NCI-H2196 treated with DMSO at 0.1 percent for 48 hours (cell line): ENCODE measurements around the gene CPLANE2.
"Not testable (repeated sequence)": the region's sequence is repeated elsewhere in the genome, so short reads cannot be mapped to it uniquely, and the experiment has no call there.

Experiments
- DNase-seq: peaks from one replicate; lab custom pipeline; 2025; ENCODE audit not compliant: unreplicated experiment; lab: John Stamatoyannopoulos, UW

CPLANE2 gene

GRCh38 chr1:16231331-16232315 is 5.4 kb downstream of the CPLANE2 start:
- DNase-seq, result no peak

- DNase-seq, result no peak
Measured at GRCh38 chr1:16230744-16231143, 6.2 kb downstream of the CPLANE2 start.

- no peak for DNase-seq
Measured at GRCh38 chr1:16229976-16230740, 6.8 kb downstream of the CPLANE2 start.

- DNase-seq, result peak; percentile 14
Measured at GRCh38 chr1:16226490-16227179, 10.3 kb downstream of the CPLANE2 start.

DNA sequence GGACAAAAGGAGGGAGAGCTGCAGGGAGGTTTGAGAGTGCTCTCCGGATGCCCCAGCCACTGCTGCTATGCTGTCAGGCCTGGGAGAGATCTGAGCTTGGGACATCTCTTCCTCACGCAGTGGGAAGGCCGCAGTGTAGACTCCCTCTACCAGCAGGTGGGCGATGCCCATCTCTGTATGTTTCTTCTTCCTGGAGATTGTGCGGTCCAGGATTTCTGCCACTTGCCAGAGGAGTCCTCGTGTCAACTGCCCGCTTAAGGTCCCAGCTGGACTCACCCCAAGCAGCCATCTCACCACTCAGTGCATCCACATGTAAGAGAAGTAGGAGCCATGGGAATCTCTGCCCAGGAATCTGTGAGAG is 10.9 kb downstream of the CPLANE2 start:
- no peak for DNase-seq

DNA sequence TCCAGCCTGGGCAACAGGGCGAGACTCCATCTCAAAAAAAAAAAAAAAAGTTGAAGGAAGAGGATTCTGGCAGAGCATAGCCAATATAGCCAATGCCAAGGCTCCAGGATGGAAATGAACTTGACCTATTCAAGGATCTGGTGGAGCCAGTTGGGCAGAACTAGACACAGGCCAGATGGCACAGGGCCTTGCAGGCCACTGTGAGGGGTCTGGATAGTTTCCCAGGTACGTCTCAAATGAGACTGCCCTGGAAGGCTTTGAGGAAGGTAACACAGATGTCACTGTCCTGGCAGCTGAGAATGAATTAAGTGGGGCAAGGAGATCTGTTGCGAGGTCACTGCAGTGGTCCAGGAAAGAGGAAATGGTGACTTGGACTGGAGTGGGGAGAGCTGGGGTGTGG is 12.5 kb downstream of the CPLANE2 start:
- no peak for DNase-seq

DNA sequence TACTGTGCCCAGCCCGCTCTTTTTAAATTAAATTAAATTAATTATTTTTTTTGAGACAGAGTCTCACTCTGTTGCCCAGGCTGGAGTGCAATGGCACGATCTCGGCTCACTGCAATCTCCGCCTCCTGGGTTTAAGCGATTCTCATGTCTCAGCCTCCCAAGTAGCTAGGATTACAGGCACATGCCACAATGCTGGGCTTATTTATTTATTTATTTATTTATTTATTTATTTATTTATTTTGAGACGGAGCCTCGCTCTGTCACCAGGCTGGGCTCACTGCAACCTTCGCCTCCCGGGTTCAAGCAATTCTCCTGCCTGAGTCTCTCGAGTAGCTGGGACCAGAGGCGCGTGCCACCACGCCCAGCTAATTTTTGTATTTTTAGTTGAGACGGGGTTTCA is 14.3 kb downstream of the CPLANE2 start:
- DNase-seq, result not testable (repeated sequence)

- no peak for DNase-seq
Measured at GRCh38 chr1:16221499-16221898, 15.5 kb downstream of the CPLANE2 start.

- no peak for DNase-seq
Measured at GRCh38 chr1:16219968-16220500, 16.9 kb downstream of the CPLANE2 start.

- DNase-seq, result no peak
Measured at GRCh38 chr1:16218674-16219071, 18.3 kb downstream of the CPLANE2 start.

DNA sequence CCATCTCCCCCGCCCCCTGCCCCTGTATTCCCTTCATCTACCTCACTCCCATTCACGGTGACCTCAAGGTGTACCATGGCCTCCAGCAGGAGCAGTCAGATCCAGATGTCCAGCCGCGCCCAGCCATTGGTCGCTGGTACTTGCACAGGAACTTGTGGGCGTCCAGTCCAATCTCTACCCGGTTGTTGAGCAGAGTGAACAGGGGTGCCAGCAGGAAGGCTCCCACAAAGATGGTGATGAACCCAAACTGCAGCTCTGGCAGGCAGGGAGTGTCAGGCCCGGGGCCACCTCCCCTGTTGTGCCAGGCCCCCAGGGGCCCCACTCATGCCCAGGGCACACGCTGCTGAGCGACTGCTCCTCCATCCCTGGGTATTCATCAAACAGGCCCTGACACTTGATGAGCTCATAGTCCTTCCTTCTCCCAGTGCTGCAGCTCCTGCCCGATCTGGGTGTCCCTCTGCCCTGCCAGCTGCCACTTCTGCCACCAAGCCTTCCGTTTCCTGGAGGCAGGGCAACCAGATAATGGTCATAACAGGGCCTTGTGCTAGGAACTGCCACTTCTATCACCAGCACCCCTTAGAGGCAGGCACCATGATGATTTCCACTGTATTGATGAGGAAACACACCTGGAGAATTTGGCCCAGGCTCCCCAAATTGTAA is 18.8 kb downstream of the CPLANE2 start:
- DNase-seq, result no peak

DNA sequence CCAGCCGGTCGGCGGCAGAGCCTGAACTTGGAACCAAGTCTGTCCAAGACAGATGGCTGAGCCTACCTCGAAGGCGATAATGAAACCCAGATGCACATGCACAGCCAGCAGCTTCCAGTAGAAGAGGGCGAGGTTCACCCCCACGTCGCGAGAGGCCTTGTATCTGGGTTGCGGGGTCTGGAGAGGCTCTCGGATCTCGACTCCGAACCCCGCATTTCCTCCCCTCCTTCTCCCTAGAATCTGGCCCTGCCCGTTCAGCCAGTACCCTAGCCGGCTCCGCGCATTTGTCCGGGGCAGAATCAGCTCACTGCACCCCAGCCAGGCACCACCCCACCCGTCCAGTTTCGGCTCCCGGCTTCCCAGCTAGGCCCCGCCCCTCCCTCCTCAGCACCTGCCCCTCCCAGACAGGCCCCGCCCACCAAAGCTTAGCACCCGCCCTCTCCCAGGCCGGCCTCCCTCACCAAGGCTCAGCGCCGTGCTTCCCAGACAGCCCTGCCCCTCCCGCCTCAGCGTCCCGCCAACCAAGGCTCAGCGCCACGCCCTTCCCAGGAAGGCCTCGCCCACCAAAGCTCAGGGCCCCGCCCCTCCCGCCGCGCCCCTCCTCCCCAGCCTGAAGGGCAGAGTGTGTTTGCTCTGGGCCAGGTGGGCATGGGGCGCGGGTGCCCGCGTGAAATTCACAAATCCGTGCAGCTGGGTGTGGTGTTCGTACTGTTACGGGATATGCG is 19.8 kb downstream of the CPLANE2 start:
- peak; percentile 95 for DNase-seq

GRCh38 chr1:16215882-16216753 is 20.9 kb downstream of the CPLANE2 start:
- DNase-seq, result peak; percentile 77

DNA sequence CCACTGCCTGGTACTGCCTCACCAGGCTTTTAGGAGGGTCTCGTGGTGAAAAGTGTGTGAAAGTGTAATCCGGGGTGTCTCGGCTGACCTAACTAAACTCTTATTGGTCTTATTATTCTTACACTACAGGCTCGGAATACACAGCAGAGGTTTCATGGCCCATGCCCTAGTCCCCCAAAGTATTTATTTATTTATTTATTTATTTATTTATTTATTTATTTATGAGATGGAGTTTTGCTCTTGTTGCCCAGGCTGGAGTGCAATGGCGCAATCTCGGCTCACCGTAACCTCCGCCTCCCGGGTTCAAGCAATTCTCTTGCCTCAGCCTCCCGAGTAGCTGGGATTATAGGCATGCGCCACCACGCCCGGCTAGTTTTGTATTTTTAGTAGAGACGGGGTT is 21.7 kb downstream of the CPLANE2 start:
- not testable (repeated sequence) for DNase-seq

DNA sequence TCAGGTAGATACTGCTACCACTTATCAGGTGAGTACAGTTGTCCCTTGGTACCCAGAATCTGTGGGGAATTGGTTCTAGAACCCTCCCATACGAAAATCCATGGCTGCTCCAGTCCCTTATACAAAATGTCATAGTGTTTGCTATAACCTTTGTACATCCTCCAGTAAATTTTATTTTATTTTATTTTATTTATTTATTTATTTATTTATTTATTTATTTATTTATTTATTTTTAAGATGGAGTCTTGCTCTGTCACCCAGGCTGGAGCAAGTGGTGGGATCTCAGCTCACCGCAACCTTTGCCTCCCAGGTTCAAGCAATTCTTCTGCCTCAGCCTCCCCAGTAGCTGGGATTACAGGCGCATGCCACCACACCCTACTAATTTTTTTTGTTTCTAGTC is 23.4 kb downstream of the CPLANE2 start:
- DNase-seq, result not testable (repeated sequence)

DNA sequence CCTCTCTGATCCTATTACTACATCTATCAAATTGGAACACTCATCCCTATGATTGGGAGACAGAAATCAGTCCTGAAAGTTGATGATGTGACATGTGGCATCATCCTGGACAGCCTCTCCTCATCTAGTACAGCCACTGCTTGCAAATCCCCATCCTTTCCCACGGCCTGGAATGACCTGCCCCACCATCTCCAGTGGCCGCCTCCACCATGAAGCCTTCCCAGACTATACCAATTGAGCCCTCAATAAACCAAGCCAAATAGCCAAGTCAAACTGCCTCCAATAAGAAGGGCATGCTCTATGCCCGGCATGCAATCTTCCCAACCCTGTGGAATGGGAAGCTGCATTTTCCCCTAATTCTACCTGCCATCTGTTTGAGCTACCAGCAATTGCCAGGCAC is 24.0 kb downstream of the CPLANE2 start:
- no peak for DNase-seq

DNA sequence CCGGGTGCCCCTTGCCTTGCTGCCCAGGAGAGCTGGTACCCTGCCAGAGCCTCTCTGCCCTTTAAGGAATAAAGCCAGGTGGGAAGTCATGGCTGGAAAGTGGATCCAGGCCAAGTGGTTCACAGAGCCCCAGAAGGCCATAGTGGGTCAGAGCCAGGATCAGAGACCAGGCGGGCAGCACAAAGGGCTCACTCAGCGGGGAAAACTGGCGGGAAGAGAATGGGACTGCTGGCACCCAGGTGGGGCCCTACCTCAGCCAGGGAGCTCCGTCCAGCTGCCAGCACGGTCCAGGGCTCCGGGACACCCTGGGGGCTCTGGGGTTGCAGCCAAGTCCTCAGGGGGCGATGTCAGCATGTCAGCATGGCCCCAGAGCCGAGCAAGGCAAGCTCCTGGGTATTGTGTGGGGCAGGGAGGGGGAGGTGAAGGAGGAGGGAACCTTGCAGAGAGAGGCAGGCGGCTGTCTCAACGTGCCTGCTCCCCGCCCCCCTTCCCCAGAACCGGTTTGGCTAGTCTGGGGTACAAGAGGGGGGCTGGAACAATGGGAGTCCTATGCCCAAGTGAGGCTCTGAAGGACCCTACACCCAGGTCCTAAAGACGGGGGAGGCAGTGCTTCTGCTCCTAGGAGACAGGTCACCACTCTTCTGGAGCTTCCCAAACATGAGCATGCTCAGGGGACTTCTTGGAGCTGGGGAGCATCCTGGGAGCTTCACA is 24.6 kb downstream of the CPLANE2 start, which contains the start of gene ARHGEF19:
Gene ARHGEF19 (minus strand): TSS at position 402 of the 711 bp plus-strand sequence. CDS start 3,598 bp downstream, outside the sequence.
- peak; percentile 91 for DNase-seq

GRCh38 chr1:16211824-16212223 is 25.2 kb downstream of the CPLANE2 start:
- DNase-seq, result no peak
